ENCODE measurements around the gene TBC1D22A. TPM values are rescaled to one million over a fixed set of nuclear protein-coding genes. Genes with fewer than 3 reads are reported as not detected.
A peak's percentile ranks its signal among the peaks of the same experiment; 100 is the strongest.

The TBC1D22A gene
- total RNA-seq, 1 experiment from 2014 or later = 20.9 TPM

DNA sequence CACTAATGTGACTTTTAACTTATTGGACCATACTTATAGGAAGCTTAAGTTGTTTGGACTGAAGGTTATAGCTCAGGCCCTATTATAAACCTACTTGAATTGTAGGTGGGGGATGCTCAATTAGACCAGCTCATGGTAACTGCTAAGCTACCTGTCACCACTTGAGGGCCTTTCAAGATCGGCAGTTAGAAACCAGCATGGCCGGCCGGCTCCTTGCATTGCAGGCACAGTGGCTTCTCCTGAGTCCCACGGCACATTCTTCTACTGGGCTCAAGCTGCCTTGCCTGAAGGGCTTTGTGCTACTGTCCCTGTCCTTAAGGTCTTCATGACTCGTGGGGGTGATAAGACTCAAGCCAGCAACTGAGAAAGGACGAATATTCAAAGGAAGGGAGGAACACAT, 70.8 kb downstream of the TBC1D22A start:
- ATAC-seq (peak; percentile 92), DNase-seq (ENCODE audit: low read depth, low spot score) (peak; percentile 23)
- peaks cover 9% of the 10 kb centered on the region; the same call in 1 of the 2 replicates for H3K79me2 ChIP-seq (ENCODE audit: insufficient read depth, low read length)
- H3K9me2 ChIP-seq (ENCODE audit: insufficient read depth) = no peaks in the 10 kb centered on the region
- intact Hi-C loops (cut with micrococcal nuclease) = no loop called here
- H3K4me1 ChIP-seq (ENCODE audit: control insufficient read depth in 1 of 2, insufficient read depth in 2 of 2, low read length in 2 of 2) = peaks cover 19 to 27% of the 10 kb centered on the region in 2 experiments
- H3K27ac ChIP-seq (ENCODE audit: low read depth, low read length) = no peak overlapping the region
- no peak overlapping the region for H2AFZ ChIP-seq (ENCODE audit: low read depth, low read length, poor library complexity, severe bottlenecking)
- CTCF ChIA-PET = interaction anchor here (0.9 to 1.2 kb wide), 5 partner anchors 12 to 269 kb away, joined by 3 to 6 read pairs (median 3); partner anchors contain the start of gene TBC1D22A
- TF ChIP-seq, protein P1, sequence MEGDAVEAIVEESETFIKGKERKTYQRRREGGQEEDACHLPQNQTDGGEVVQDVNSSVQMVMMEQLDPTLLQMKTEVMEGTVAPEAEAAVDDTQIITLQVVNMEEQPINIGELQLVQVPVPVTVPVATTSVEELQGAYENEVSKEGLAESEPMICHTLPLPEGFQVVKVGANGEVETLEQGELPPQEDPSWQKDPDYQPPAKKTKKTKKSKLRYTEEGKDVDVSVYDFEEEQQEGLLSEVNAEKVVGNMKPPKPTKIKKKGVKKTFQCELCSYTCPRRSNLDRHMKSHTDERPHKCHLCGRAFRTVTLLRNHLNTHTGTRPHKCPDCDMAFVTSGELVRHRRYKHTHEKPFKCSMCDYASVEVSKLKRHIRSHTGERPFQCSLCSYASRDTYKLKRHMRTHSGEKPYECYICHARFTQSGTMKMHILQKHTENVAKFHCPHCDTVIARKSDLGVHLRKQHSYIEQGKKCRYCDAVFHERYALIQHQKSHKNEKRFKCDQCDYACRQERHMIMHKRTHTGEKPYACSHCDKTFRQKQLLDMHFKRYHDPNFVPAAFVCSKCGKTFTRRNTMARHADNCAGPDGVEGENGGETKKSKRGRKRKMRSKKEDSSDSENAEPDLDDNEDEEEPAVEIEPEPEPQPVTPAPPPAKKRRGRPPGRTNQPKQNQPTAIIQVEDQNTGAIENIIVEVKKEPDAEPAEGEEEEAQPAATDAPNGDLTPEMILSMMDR (IDR thresholded peaks at IDR 0.05 in 2 of 3, conservative IDR thresholded peaks at IDR 0.05 in 1 of 3; ENCODE audit: borderline replicate concordance in 1 of 3, insufficient read depth in 1 of 3, low read depth in 2 of 3, low read length in 2 of 3) = peak in 2 of 3 experiments; percentile 51 to 53; a peak in 4 of 6 replicates
- no peak for TF ChIP-seq POLR2A (IDR thresholded peaks at IDR 0.05; ENCODE audit: borderline replicate concordance, extremely low read depth, insufficient read depth, insufficient read length)
- no peak for TF ChIP-seq ZNF274 (IDR thresholded peaks at IDR 0.05; ENCODE audit: low read depth, low read length)
- no peak for TF ChIP-seq SRF (IDR thresholded peaks at IDR 0.05; ENCODE audit: low read depth)
- no peak for TF ChIP-seq FOSL1 (IDR thresholded peaks at IDR 0.05; ENCODE audit: low read depth)
- TF ChIP-seq JUND (IDR thresholded peaks at IDR 0.05) = no peak
- TF ChIP-seq, protein P2, sequence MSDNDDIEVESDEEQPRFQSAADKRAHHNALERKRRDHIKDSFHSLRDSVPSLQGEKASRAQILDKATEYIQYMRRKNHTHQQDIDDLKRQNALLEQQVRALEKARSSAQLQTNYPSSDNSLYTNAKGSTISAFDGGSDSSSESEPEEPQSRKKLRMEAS (IDR thresholded peaks at IDR 0.05) = no peak
- no peak for TF ChIP-seq ZFX (IDR thresholded peaks at IDR 0.05)
- TF ChIP-seq, protein P3, sequence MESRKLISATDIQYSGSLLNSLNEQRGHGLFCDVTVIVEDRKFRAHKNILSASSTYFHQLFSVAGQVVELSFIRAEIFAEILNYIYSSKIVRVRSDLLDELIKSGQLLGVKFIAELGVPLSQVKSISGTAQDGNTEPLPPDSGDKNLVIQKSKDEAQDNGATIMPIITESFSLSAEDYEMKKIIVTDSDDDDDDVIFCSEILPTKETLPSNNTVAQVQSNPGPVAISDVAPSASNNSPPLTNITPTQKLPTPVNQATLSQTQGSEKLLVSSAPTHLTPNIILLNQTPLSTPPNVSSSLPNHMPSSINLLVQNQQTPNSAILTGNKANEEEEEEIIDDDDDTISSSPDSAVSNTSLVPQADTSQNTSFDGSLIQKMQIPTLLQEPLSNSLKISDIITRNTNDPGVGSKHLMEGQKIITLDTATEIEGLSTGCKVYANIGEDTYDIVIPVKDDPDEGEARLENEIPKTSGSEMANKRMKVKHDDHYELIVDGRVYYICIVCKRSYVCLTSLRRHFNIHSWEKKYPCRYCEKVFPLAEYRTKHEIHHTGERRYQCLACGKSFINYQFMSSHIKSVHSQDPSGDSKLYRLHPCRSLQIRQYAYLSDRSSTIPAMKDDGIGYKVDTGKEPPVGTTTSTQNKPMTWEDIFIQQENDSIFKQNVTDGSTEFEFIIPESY (IDR thresholded peaks at IDR 0.05; ENCODE audit: extremely low read depth, insufficient replicate concordance, low read length) = no peak
- no peak for TF ChIP-seq POLR2AphosphoS5 (IDR thresholded peaks at IDR 0.05; ENCODE audit: low read depth, low read length)
- no peak for TF ChIP-seq YY1 (IDR thresholded peaks at IDR 0.05; ENCODE audit: extremely low read depth, insufficient replicate concordance, low read depth, low read length)
- peak; percentile 57; the same call in 1 of the 2 replicates for TF ChIP-seq RAD21 (IDR thresholded peaks at IDR 0.05; ENCODE audit: low read depth)
- POLR2A ChIA-PET = no interaction called here
- no peaks in the 10 kb centered on the region for H4K20me1 ChIP-seq (ENCODE audit: insufficient read depth)
- RAD21 ChIA-PET (ENCODE audit: low non-redundant PET in 1 of 2, low total read pairs in 2 of 2, uncharacterized antibody in 2 of 2, unreplicated experiment in 2 of 2) = no interaction called here
- no peak overlapping the region for H3K9ac ChIP-seq (ENCODE audit: low read length)
- peaks cover 9 to 14% of the 10 kb centered on the region in 2 experiments; a peak in 2 of 4 replicates for H3K9me3 ChIP-seq (ENCODE audit: control insufficient read depth in 1 of 2, insufficient read depth in 1 of 2, low read depth in 1 of 2, low read length in 2 of 2)
- no peak overlapping the region for H3K4me3 ChIP-seq (replicated peaks in 1 of 2; ENCODE audit: low read depth in 1 of 2, low read length in 2 of 2)
- peaks cover 0 to 3% of the 10 kb centered on the region in 2 experiments; a peak in 2 of 4 replicates for H3K36me3 ChIP-seq (ENCODE audit: control insufficient read depth in 1 of 2, insufficient read depth in 2 of 2, low read length in 2 of 2)
- H3K4me2 ChIP-seq (ENCODE audit: low read length) = no peak overlapping the region
- H3K27me3 ChIP-seq (ENCODE audit: insufficient read depth, low read length) = no peaks in the 10 kb centered on the region
- BruUV-seq (replicated peaks) = no TSS peak
